ENCODE results near the gene INPP4B.

GRCh38 chr4:142512161-142512560 lies 333.9 kb downstream of the INPP4B start:
- TF ChIP-seq, protein P1, sequence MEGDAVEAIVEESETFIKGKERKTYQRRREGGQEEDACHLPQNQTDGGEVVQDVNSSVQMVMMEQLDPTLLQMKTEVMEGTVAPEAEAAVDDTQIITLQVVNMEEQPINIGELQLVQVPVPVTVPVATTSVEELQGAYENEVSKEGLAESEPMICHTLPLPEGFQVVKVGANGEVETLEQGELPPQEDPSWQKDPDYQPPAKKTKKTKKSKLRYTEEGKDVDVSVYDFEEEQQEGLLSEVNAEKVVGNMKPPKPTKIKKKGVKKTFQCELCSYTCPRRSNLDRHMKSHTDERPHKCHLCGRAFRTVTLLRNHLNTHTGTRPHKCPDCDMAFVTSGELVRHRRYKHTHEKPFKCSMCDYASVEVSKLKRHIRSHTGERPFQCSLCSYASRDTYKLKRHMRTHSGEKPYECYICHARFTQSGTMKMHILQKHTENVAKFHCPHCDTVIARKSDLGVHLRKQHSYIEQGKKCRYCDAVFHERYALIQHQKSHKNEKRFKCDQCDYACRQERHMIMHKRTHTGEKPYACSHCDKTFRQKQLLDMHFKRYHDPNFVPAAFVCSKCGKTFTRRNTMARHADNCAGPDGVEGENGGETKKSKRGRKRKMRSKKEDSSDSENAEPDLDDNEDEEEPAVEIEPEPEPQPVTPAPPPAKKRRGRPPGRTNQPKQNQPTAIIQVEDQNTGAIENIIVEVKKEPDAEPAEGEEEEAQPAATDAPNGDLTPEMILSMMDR (IDR thresholded peaks at IDR 0.05; ENCODE audit: low read length), result no peak
- TF ChIP-seq EZH2 (IDR thresholded peaks at IDR 0.05; ENCODE audit: borderline replicate concordance, low read length), result no peak
